Measurements from ENCODE around the gene SLC39A5.
"Not testable (repeated sequence)": the region's sequence is repeated elsewhere in the genome, so short reads cannot be mapped to it uniquely, and the experiment has no call there.

Gene SLC39A5

DNA sequence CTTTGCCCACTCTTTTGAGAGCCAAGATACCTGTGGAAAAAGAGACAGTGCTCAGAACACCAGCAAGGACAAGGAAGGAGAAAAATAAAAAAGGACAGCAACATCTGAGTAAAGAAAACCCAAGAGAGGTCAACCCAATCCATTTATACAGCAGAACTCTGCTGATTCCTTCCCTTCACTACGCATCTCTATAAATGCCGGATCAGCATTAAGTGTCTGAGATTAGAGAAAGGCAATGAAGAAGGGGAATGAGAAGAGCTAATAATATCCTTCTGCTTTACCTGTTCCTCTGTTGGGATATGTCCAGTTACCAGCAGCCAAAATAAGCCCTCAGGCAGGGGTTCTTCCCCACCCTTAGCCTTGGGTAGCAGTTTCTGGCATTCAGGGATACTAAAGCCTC, 52.7 kb downstream of the SLC39A5 start:
- no peak for DNase-seq

DNA sequence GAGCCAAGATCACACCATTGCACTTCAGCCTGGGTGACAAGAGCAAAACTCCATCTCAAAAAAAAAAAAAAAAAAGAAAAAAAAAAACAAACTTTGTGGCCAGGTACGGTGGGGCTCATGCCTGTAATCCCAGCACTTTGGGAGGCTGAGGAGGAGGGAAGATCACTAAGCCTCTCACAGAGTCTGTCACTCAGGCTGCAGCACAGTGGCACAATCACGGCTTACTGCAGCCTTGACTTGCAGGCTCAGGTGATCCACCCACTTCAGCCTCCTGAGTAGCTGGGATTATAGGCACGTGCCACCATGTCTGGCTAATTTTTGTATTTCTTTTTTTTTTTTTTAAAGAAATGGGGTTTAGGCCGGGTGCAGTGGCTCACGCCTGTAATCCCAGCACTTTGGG, 54.4 kb downstream of the SLC39A5 start:
- DNase-seq, result not testable (repeated sequence)

DNA sequence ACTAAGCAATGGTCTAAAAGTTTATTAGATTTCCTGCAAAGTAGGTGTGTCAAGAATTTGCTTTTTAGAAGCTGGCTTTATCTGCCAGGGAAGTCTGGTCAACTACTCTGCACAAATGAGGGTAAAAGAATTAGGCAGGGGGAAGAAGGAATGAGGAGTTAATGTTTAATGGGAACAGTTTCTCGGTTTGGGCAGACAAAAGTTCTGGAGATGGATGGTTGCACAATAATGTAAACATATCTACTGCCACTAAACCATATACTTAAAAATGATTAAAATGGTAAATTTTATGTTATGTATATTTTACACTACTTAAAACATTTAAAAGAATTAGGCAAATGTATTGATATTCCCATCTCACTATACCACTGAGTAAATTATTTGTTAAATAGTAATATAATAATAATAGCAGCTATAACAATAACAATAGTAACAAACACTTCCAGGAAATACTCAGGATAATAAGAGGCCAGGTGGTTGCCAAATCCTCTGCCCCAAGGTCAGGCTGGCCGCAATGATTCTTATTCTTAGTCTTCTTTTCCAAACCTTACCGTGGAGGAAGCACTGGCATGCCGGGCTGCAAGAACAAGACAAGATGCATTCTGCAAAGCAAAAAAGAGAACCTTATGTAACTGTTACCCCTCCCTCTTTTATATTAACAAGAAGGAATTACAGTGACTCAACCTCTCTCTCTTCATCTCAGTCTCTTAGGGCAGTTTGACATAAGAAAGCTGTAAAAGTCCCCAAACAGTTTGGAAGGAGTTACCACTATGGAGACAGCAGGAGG, 56.4 kb downstream of the SLC39A5 start:
- no peak for DNase-seq

Data from stimulated activated CD4-positive, alpha-beta T cell treated with anti-CD3 and anti-CD28 coated beads, Interleukin-4, amount 100 ng/mL, for 1 hour (primary cell).